ENCODE results near the gene SAT1.

The SAT1 gene

GRCh38 chrX:23811656-23812055 is 28.7 kb downstream of the SAT1 start:
- DNase-seq: no peak

DNA sequence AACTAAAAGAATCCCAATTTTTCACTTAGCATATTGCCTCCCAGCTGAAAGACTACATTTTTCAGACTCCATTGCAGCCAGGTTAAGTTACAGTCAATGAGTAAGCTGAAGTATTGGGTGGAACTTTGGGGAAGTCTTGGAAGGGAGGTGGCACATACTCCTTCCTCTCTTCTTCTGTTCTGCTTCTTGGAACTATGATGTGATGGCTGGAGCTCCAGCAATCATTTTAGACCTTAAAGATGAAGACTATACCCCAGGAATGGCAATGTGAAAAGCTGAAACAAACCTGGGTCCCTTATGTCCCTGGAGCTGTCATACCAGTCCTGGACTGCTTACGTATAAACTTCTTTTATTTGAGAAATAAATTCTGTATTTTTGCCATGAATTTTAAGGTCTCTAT is 30.8 kb downstream of the SAT1 start:
- no peak for DNase-seq

DNA sequence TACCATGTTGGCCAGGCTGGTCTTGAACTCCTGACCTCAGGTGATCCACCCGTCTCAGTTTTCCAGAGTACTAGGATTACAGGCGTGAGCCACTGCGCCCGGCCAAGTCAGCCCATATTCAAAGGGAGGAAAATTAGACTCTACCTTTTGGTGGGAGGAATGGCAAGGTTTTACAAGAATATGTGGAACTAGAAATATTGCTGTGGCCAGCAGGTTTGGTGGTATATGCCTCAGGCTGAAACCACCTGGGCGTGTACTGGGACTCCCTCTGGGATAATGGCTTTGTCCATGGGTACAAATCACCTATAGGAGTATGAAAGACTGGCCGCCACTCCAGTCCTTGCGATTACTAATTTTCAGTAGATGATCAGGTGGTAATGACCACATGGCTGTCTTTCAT is 32.4 kb downstream of the SAT1 start:
- DNase-seq: no peak

- no peak for DNase-seq
Measured at GRCh38 chrX:23816179-23816578, 33.2 kb downstream of the SAT1 start.

DNA sequence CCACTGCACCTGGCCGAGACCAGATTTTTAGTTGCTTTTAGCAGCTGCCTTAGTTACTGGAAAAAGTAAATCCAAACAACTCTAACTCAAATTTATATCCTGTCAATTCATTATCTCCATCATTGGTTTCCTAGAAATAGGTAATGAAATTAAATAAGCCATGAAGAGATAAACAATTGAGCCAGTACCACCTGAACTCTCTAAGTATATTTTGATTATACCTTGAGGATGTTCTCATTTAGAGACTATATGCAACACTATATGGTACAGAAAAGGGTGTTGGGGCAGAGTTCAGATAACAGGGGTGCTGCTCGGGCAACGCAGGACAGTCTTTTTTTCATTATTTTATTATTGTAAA is 35.0 kb downstream of the SAT1 start:
- DNase-seq: no peak

DNA sequence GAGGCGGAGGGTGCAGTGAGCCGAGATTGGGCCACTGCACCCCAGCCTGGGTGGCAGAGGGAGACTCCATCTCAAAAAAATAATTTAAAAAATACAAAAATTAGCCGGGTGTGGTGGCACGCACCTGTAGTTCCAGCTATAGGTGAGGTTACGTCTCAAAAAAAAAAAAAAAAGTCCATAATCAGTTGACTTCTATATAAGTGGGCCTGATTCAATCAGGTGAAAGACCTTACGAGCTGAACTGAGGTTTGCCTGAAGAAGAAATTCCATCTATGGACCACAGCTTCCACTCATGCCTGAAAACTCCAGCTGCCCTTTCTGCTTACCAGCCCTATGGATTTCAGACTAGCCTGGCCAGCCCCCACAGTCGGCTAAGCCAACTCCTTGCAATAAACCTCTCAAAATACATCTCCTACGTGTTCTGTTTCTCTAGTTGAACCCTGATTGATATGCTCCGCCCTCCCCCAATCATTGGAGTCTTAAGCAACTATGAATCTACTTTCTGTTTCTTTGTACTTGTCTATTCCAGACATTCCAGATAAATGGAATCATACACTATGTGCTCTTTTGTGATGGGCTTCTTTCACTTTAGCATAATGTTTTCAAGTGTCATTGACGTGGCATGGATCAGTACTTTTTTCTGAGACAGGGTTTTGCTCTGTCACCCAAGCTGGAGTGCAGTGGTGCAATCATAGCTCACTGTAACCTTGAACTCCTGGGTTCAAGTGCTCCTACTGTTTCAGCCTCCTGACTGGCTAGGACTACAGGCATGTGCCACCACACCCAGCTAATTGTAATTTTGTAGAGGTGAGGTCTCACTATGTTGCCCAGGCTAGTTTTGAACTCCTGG is 36.6 kb downstream of the SAT1 start:
- no peak for DNase-seq

GRCh38 chrX:23820235-23820782 is 37.3 kb downstream of the SAT1 start:
- no peak for DNase-seq

GRCh38 chrX:23821847-23822246 is 38.9 kb downstream of the SAT1 start:
- no peak for DNase-seq

GRCh38 chrX:23822397-23822796 is 39.4 kb downstream of the SAT1 start:
- DNase-seq: no peak

DNA sequence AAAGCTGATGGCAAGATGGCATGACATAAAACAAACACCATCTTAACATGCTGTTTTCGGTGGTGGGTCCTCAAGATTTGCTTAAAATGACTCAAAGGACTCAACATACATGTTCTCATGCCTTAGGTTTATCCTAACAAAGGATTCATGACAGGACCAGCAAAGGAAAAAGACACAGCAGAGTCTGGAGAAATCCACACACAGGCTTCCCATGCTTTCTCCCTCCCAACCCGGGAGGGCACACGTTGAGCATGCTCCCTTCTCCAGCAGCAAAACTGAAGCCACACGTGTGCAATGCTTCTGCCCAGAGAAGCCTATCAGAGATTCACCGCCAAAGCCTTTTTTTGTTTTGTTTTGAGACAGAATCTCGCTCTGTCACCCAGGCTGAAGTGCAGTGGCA is 39.9 kb downstream of the SAT1 start:
- no peak for DNase-seq

GRCh38 chrX:23825675-23826074 is 42.7 kb downstream of the SAT1 start:
- no peak for DNase-seq

- no peak for DNase-seq
Measured at GRCh38 chrX:23826216-23826615, 43.2 kb downstream of the SAT1 start.

GRCh38 chrX:23826653-23827052 is 43.7 kb downstream of the SAT1 start:
- no peak for DNase-seq

GRCh38 chrX:23828881-23829280 is 45.9 kb downstream of the SAT1 start:
- no peak for DNase-seq

GRCh38 chrX:23832721-23833120 is 49.7 kb downstream of the SAT1 start:
- DNase-seq: no peak

All from stimulated activated CD4-positive, alpha-beta T cell treated with anti-CD3 and anti-CD28 coated beads, Interleukin-4, amount 100 ng/mL, for 1 hour (primary cell).